OCI-LY3 (cell line): ENCODE results near the gene TMEM169.

Source experiments
- H2AFZ ChIP-seq: fragments of 200-600, 300-600 bp; shearing (Covaris generic); 2 replicates; pipeline ENCODE4 v1.6.0; 2014; ENCODE audit warnings: antibody characterized with exemption, low read depth, low read length
- H3K27ac ChIP-seq: fragments of 200-600, 300-600 bp; sonication (generic); 2 replicates; pipeline ENCODE4 v1.5.1; 2014; ENCODE audit warnings: mild to moderate bottlenecking, low read length, moderate library complexity, mixed read lengths
- H3K27me3 ChIP-seq: fragments of 200-600, 300-600 bp; sonication (generic); 2 replicates; pipeline ENCODE4 v1.6.1; 2014; ENCODE audit warnings: low read depth, low read length, mixed read lengths
- H3K36me3 ChIP-seq: fragments of 200-600, 300-600 bp; sonication (generic); replicated peaks from 2 replicates; pipeline ENCODE3; 2014; ENCODE audit warnings: low read depth, low read length, mixed read lengths
- H3K4me1 ChIP-seq: fragments of 300-600, 200-600 bp; sonication (generic); 2 replicates; pipeline ENCODE4 v1.6.1; 2014; ENCODE audit warnings: low read length, mixed read lengths
- H3K4me2 ChIP-seq: fragments of 200-600, 300-600 bp; sonication (generic); 2 replicates; pipeline ENCODE4 v1.6.1; 2014; ENCODE audit warnings: low read length, mixed read lengths
- H3K4me3 ChIP-seq: fragments of 300-600, 200-600 bp; sonication (generic); 2 replicates; pipeline ENCODE4 v1.5.1; 2014; ENCODE audit warnings: antibody characterized with exemption, mild to moderate bottlenecking, low read length, moderate library complexity
- H3K79me2 ChIP-seq: fragments of 300-600, 200-600 bp; shearing (Covaris generic); 2 replicates; pipeline ENCODE4 v1.6.1; 2014; ENCODE audit warnings: mild to moderate bottlenecking, low read length, mixed read lengths
- H3K9ac ChIP-seq: fragments of 300-600, 200-600 bp; shearing (Covaris generic); 2 replicates; pipeline ENCODE4 v1.6.0; 2014; ENCODE audit warnings: mild to moderate bottlenecking, low read length, moderate library complexity
- H3K9me3 ChIP-seq: fragments of 200-600, 300-600 bp; shearing (Covaris generic); 2 replicates; pipeline ENCODE4 v1.6.1; 2014; ENCODE audit warnings: low read length, mixed read lengths; ENCODE audit not compliant: insufficient read depth
- H4K20me1 ChIP-seq: fragments of 200-600, 300-600 bp; sonication (generic); 2 replicates; pipeline ENCODE4 v1.6.1; 2016; ENCODE audit warnings: low read length, mixed read lengths; ENCODE audit not compliant: insufficient read depth
- CTCF ChIP-seq: fragments of 200-600, 300-600 bp; sonication (generic); IDR thresholded peaks from 2 replicates; pipeline ENCODE4 v1.5.1; 2014; ENCODE audit warnings: antibody characterized with exemption, low read length, low read depth
- EZH2phosphoT487 ChIP-seq: fragments of 200-600 bp; shearing (Covaris generic); IDR thresholded peaks from 2 replicates; pipeline ENCODE4 v1.6.1; 2018; ENCODE audit warnings: antibody characterized with exemption, mixed run types, low read depth

TMEM169 gene

GRCh38 chr2:216070195-216070594, 11.5 kb upstream of the TMEM169 start:
- H4K20me1 ChIP-seq, result no peaks in the 10 kb centered on the region
- H3K27me3 ChIP-seq, result no peaks in the 10 kb centered on the region
- no peaks in the 10 kb centered on the region for H3K79me2 ChIP-seq
- H3K27ac ChIP-seq, result no peak overlapping the region
- no peak overlapping the region for H2AFZ ChIP-seq
- H3K9me3 ChIP-seq, result no peaks in the 10 kb centered on the region
- peaks cover 6% of the 10 kb centered on the region for H3K36me3 ChIP-seq
- TF ChIP-seq EZH2phosphoT487 (no peak), CTCF (no peak)
- no peak overlapping the region for H3K4me2 ChIP-seq
- H3K9ac ChIP-seq, result no peak overlapping the region
- H3K4me1 ChIP-seq, result peaks cover 7% of the 10 kb centered on the region
- no peak overlapping the region for H3K4me3 ChIP-seq

GRCh38 chr2:216071111-216071851, 10.4 kb upstream of the TMEM169 start:
- H3K4me2 ChIP-seq, result no peak overlapping the region

GRCh38 chr2:216072473-216072872, 9.2 kb upstream of the TMEM169 start:
- TF ChIP-seq EZH2phosphoT487 (no peak), CTCF (no peak)
- H3K79me2 ChIP-seq, result no peaks in the 10 kb centered on the region
- no peak overlapping the region for H3K4me3 ChIP-seq
- H3K9me3 ChIP-seq, result no peaks in the 10 kb centered on the region
- H3K4me1 ChIP-seq, result peaks cover 7% of the 10 kb centered on the region
- no peaks in the 10 kb centered on the region for H3K27me3 ChIP-seq
- no peak overlapping the region for H2AFZ ChIP-seq
- peaks cover 5% of the 10 kb centered on the region for H3K36me3 ChIP-seq
- no peaks in the 10 kb centered on the region for H4K20me1 ChIP-seq
- H3K4me2 ChIP-seq, result no peak overlapping the region
- H3K27ac ChIP-seq, result no peak overlapping the region
- no peak overlapping the region for H3K9ac ChIP-seq

More at GRCh38 chr2:216071111-216071851, 10.4 kb upstream of the TMEM169 start:
- Histone ChIP-seq H3K9me3 (no peaks in the 10 kb centered on the region), H3K9ac (no peak overlapping the region), H3K27me3 (no peaks in the 10 kb centered on the region), H3K4me3 (no peak overlapping the region), H3K36me3 (peaks cover 5% of the 10 kb centered on the region), H2AFZ (no peak overlapping the region), H3K79me2 (no peaks in the 10 kb centered on the region), H4K20me1 (no peaks in the 10 kb centered on the region), H3K27ac (no peak overlapping the region), H3K4me1 (peaks cover 7% of the 10 kb centered on the region)
- TF ChIP-seq EZH2phosphoT487, result no peak
- TF ChIP-seq CTCF, result no peak

GRCh38 chr2:216073773-216074172, 7.9 kb upstream of the TMEM169 start:
- no peak overlapping the region for H3K4me2 ChIP-seq
- H2AFZ ChIP-seq, result no peak overlapping the region
- peaks cover 5% of the 10 kb centered on the region for H3K36me3 ChIP-seq
- H3K4me1 ChIP-seq, result peaks cover 7% of the 10 kb centered on the region
- TF ChIP-seq CTCF (no peak), EZH2phosphoT487 (no peak)
- no peaks in the 10 kb centered on the region for H3K27me3 ChIP-seq
- H3K4me3 ChIP-seq, result no peak overlapping the region
- no peaks in the 10 kb centered on the region for H3K79me2 ChIP-seq
- H3K9ac ChIP-seq, result no peak overlapping the region
- no peaks in the 10 kb centered on the region for H4K20me1 ChIP-seq
- H3K27ac ChIP-seq, result no peak overlapping the region
- no peaks in the 10 kb centered on the region for H3K9me3 ChIP-seq
